Measurements from ENCODE around the gene IGSF21.

IGSF21 gene

GRCh38 chr1:18332576-18332975, 225.0 kb downstream of the IGSF21 start:
- no peak for DNase-seq

DNA sequence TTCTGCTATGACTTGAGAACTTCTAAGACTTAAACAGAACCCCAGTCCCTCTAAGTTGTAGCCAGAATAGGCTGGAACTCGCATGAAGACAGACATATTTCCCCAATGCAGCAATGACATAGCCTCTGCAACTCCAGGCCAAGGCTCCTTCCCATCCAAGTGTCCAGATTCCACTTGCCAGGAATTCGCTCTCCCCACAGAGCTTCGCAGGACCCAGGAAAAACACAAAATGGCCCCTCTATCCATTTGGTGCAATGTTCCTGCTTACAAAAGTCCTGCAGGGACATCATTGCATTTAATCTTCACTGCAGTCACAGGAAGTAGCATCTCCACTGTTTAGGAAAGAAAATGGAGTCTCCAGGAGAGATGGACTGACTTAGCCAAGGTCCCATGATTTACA, 225.6 kb downstream of the IGSF21 start:
- DNase-seq = no peak

DNA sequence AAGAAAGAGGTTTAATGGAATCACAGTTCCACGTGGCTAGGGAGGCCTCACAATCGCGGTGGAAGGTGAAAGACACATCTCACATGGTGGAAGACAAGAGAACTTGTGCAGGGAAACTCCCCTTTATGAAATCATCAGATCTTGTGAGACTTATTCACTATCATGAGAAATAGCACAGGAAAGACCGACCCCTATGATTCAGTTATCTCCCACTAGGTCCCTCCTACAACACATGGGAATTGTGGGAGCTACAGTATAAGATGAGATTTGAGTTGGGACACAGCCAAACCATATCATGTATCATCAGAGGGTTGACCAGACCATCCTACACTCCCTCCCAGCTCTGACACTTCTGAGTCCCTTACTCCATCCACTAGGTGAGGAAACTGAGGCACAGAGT, 229.2 kb downstream of the IGSF21 start:
- DNase-seq = no peak

GRCh38 chr1:18337757-18338156, 230.2 kb downstream of the IGSF21 start:
- no peak for DNase-seq

GRCh38 chr1:18339161-18339560, 231.6 kb downstream of the IGSF21 start:
- no peak for DNase-seq

DNA sequence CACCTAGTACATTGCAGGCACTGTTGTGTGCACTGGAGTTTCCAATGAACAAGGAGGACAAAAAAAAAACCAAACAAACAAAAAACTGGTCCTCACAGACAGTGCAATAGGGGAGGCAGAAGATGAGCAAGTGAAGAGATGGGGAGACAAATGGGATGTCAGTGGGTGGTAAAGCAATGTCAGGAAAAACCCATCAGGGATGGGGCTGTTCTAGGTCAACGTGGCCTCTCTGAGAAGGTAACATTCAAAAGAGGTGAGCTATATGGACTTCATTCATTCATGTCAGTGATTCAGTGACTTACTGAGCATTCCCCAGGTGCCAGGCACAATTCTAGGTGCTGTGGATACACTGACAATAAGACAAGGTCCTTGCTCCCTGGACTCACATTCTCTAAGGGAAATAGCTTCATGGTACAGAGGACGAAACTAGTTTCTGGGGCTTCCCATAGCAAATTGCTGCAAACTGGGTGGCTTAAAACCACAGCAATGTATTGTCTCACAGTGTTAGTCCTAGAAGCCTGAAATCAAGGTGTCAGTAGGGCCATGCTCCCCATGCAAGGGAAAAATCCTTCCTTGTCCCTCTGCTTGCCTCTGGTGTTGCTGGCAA, 232.7 kb downstream of the IGSF21 start:
- no peak for DNase-seq

- no peak for DNase-seq
These were observed 233.2 kb downstream of the IGSF21 start for GRCh38 chr1:18340787-18341186.

DNA sequence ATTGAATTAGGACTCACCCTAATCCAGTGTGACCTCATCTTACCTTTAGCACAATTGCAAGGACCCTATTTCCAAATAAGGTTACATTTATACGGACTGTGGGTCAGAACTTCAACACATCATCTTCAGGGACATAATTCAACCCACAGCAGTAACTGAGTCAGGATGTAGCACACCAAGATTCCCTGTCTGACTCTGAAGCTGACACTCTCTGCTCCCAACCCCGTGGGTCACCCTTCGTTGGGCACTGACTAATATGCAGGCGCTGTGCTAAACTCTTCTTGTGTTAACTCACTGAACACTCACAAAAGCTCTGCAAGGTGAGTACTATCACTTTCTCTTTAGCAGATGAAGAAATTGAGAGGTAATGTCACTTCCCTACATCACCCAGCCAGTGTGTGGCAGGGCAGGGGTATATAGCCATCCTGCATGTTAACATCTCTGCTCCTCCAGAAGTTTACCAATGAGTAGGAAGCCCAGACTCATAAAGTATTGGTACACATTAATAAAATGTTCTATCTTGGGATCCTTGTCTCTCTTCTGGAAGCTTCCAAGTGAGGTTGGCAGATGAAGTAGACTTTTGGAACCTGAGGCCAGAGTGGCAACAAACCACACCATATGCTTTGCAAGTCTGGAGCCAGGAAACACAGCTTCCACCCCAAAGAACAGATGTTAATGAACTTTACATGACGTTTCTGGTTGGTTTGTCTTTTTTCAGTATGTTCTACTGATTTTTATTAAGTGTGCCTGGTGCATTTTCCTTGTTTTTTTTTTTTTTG, 233.9 kb downstream of the IGSF21 start:
- no peak for DNase-seq

GRCh38 chr1:18342744-18343143, 235.1 kb downstream of the IGSF21 start:
- DNase-seq = no peak

DNA sequence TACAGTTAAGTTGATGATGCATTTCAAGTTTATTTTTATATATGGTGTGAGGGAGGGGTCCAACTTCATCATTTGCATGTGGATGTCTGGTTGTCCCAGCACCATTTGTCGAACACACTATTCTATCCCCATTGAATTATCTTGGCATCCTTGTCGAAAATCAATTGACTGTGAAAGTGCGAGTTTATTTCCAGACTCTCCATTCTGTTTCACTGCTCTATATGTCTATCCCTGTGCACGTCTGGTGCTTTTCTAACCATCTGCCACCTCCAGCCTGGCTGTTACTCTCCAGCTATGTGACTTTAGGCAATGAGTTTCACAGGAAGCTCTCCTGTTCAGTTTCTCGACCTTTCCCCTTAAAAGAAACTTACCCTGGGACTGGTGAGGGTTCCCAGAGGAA, 236.0 kb downstream of the IGSF21 start:
- DNase-seq = no peak

DNA sequence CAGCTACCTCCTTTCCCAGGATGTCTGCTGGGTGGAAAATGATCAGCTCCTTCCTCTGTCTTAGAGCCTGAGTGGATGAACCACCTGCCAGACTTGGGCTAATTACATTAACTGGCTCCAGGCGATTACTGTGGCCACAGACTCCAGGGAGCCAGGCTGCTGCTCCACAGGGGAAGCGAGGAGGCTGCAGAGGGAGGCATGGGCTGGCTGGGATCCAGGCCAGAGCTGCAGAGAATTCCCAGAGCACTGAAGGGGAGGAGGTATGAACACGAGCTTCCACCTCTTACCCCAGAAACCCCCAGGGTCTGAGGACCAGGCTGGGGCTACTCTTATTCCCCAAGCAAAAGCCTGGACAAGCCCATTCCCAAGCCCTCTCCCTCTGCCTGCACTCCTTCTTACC, 237.2 kb downstream of the IGSF21 start:
- no peak for DNase-seq

DNA sequence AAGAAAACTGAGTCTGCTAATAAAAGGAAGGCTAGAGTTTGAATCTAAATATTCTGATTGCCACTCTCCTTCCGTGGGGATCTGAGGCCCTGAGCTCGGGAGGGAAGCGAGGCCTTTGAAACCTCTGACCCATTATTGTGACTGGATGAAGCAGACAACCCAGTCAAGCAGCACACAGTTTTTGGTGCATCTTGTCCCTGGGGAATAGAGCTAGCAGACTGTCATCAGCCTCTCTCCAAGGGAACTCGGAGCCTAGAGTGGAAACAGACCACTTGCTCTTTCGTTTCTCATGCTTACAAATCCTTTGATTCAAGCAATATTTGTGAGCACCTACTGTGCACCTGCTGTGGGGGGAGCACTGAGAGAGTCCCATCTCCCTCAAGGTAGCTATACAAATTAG, 240.0 kb downstream of the IGSF21 start:
- DNase-seq = no peak

- DNase-seq = no peak
These were observed 240.8 kb downstream of the IGSF21 start for GRCh38 chr1:18348354-18348753.

GRCh38 chr1:18350747-18351146, 243.1 kb downstream of the IGSF21 start:
- DNase-seq = no peak

GRCh38 chr1:18351735-18352134, 244.1 kb downstream of the IGSF21 start:
- no peak for DNase-seq

GRCh38 chr1:18352636-18353265, 245.2 kb downstream of the IGSF21 start:
- DNase-seq = no peak

- no peak for DNase-seq
These were observed 245.9 kb downstream of the IGSF21 start for GRCh38 chr1:18353528-18353927.

DNA sequence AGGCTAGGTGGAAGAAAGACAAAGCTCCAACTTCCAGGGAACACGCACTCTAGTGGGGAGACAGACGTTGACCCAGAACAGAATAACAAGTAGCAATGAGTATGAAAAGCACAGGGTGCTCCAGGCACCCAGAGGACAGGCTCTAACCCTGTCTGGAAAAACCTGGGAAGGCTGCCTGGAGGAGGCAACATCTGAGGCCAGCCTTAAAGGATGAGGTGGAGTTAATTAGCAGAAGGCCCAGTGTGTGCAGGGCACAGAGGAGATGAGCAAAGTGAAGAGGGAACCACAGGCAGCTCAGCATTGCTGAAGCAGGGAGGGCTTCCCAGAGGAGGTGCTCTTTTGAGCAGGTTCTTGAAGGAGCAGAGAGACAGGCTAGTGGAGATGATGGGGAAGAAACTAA, 246.4 kb downstream of the IGSF21 start:
- DNase-seq = no peak

DNA sequence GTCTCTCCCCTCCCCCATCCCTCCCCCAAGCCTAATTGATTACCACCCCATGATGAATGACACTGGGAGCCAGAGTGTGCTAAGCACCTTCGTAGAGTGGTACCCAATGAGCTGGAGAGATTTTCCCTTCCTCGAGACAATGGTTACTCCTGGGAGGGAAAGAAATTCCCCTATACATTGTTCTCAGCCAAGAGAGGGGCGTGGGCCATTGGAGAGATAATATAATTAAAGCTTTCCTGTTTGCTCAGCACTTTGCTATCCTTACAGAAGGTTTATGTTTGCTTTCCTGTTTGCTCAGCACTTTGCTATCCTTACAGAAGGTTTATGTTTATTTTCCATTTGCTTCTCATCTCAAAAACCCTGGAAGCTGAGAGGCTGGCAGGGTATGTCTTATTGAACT, 247.0 kb downstream of the IGSF21 start:
- DNase-seq = no peak

GRCh38 chr1:18357622-18358230, 250.1 kb downstream of the IGSF21 start:
- no peak for DNase-seq

- DNase-seq = no peak
These were observed 251.0 kb downstream of the IGSF21 start for GRCh38 chr1:18358600-18358999.

DNA sequence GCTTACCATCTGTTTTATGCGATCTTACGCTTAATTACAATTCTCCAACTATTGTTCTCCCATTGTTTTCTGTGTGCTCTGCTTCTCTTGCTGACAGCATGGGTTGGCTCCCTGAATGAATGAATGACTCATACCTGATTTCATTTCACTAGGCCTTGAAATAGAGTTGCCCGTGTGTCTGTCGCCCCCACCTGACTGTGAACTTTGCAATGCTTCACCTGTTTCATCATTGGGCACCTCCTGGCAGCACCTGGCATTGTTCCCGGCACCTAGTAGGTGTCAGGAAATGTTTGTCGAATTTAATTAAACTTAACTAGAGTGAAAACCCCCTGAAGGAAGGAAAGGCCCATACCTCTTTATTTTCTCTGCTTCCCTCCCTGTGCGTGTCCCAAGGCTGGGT, 252.7 kb downstream of the IGSF21 start:
- no peak for DNase-seq

DNA sequence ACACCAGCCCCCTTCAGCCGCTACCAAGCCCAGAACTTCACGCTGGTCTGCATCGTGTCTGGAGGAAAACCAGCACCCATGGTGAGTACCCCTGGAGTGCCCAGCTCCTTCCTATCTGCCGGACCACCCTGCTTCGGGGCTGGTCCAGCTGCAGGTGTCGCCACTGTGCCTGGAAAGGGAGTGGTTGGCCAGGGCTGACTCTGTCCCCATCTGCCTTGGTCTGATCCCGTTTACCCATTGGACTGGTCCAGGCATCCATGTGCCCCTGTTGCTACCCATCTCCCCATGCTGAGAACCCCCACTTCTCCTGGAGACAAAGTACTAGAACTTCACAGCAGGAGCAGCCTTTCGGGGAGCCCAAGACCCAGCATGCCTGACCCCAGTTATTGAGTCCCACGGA, 254.6 kb downstream of the IGSF21 start:
- no peak for DNase-seq

GRCh38 chr1:18363436-18363835, 255.8 kb downstream of the IGSF21 start:
- no peak for DNase-seq
